HT1080 (cell line): Measurements from ENCODE around the gene CEP19. TPM values are rescaled to one million over a fixed set of nuclear protein-coding genes. Genes with fewer than 3 reads are reported as not detected.

Experiments used
- DNase-seq: peaks from one replicate; pipeline ENCODE4 v3.0.0-alpha.2; 2015; ENCODE audit warnings: low read depth
- total RNA-seq: library from RNA; depleted of rRNA; stranded (reverse); fragments of >200 nt; shearing (Covaris generic); gene quantifications from 2 replicates; pipeline ENCODE4 v1.2.3, GENCODE V29; 2014

Gene CEP19
- total RNA-seq, 1 experiment from 2014 or later, result 2.7 TPM

DNA sequence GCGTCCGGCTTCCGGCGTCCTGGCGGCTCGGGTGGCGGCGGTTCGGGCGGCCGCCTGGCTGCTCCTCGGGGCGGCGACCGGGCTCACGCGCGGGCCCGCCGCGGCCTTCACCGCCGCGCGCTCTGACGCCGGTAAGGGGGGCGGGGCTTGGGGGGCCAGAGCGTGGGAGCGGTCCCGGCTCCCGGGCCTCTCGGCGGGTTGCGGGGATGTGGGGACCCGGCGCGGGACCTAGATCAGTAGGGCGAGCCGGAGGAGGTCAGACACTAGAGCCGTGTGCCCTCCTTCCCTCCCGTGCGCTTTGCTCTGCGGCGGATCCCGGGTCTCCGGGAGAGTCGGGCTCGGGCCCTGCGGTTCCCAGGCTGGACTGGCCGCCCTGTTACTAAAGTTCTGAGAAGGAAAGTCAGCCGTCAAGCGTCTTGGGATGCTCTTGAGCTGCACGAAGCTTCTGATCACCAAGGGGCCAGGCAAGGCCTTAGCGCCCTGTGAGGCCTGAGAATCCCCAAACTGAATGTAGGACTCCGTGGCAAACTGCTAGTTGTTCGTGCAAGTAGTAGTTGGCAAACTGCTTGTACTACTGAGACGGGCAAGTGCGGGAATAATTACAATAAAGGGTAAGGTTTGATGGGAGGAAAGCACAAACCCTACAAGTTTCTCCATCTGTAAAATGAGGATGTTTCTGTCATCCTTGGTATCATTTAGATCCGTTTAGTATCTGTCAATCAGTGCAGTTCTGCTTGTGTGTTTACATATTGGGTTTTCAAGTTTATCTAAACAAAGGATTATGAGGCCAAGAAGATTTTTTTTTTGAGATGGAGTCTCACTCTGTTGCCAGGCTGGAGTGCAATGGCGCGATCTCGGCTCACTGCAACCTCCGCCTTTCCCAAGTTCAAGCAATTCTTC is 714 bp upstream of the CEP19 start:
- DNase-seq, result peak; percentile 49

GRCh38 chr3:196708467-196708866 is 3.6 kb downstream of the CEP19 start:
- peak; percentile 36 for DNase-seq

GRCh38 chr3:196707566-196707965 is 4.5 kb downstream of the CEP19 start:
- DNase-seq, result no peak

DNA sequence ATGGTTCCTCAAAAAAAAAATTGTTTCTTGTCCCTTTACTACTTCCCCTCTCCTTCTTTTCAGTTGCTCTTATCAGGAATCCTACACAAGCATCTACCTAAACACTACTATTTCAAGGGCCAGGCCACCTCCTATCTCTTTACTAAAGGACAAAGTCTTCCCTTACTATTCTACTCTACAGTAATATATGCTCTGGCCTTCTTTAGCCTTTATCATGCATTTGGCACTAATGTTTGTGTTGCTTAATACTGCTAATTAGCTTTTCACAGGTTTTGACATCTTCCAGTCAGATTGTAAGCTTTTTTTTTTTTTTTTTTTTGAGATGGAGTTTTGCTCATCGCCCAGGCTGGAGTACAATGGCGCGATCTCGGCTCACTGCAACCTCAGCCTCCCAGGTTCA is 5.3 kb downstream of the CEP19 start:
- DNase-seq, result no peak

DNA sequence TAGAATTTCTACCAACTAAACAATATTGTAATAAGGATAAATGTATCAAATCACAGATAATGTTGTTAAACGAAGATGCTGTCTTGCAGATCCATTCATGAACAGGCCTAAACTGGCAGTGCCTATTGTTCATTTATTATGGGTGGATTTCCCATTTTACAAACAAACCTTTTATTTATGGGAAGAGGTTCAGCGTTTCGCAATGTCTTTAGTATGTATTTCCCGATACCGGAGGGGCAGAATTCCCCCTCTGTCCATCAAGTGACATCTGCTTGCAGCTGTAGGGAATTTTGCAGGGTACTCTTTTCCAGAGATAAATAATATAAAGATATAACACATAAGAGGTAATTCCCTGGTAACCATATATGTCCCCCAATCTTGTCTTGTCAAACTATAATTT is 5.7 kb downstream of the CEP19 start:
- no peak for DNase-seq

GRCh38 chr3:196700801-196701200 is 11.2 kb downstream of the CEP19 start:
- no peak for DNase-seq

DNA sequence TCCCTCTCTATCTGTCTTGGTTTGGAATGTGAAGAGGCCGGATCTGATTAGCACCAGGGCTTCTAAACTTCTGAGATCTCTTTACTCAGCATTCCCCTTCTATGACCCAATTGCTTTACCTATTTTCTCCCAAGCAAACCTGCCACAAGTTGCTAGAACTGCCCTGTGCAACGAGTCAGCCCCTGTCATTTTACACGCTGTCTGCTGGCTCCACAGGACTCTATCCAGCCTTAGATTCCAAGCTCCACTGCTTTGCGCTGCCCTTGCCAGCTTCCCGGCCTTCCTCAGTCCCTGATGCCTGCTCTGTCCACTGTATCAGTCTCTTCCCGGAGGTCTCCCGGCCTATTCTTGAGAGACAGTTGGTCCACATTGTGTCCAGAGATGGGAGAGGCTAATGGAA is 12.3 kb downstream of the CEP19 start:
- DNase-seq, result no peak

- no peak for DNase-seq
These were observed 14.8 kb downstream of the CEP19 start for GRCh38 chr3:196697270-196697669.

- DNase-seq, result no peak
These were observed 16.2 kb downstream of the CEP19 start for GRCh38 chr3:196695849-196696226.

- DNase-seq, result no peak
These were observed 16.9 kb downstream of the CEP19 start for GRCh38 chr3:196694941-196695848.

DNA sequence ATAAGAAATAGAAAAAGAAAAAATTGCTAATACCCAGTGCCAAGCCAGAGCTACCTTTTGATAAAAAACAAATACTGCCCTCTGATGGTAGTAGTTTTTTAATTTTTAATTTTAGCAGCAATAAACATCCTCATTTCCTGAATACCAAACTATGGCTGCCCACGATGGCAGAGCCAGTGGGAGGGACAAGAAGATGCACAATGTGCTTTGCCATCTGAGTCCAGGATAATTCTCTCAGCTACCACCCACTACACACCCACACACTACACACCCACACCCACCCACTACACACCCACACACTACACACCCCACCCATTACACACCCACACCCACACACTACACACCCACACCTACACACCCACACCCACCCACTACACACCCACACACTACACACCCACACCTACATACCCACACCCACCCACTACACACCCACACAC is 17.8 kb downstream of the CEP19 start:
- DNase-seq, result peak; percentile 41

- no peak for DNase-seq
These were observed 20.7 kb downstream of the CEP19 start for GRCh38 chr3:196691386-196691785.

- no peak for DNase-seq
These were observed 21.9 kb downstream of the CEP19 start for GRCh38 chr3:196689941-196690660.

- DNase-seq, result peak; percentile 64
These were observed 23.7 kb downstream of the CEP19 start for GRCh38 chr3:196688349-196688748.

DNA sequence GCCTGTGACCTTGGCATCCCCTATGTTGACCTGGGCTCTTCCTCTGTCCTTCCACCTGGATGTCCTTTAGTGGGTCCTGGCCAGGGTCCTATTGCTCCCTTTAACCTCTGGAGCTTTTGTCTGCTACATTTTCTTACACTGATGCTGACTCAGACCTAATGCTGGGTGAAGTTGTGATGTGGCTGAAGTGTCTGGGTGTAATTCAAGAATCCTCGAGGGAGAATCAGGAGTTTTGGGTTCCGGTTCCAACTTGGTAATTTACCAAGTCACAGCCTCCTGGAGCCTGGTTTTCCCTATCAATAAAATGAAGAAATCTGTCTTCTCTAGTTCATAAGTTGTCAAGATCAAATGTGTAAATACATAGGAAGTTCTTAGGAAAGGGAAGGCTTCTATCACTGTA is 25.6 kb downstream of the CEP19 start:
- DNase-seq, result no peak

DNA sequence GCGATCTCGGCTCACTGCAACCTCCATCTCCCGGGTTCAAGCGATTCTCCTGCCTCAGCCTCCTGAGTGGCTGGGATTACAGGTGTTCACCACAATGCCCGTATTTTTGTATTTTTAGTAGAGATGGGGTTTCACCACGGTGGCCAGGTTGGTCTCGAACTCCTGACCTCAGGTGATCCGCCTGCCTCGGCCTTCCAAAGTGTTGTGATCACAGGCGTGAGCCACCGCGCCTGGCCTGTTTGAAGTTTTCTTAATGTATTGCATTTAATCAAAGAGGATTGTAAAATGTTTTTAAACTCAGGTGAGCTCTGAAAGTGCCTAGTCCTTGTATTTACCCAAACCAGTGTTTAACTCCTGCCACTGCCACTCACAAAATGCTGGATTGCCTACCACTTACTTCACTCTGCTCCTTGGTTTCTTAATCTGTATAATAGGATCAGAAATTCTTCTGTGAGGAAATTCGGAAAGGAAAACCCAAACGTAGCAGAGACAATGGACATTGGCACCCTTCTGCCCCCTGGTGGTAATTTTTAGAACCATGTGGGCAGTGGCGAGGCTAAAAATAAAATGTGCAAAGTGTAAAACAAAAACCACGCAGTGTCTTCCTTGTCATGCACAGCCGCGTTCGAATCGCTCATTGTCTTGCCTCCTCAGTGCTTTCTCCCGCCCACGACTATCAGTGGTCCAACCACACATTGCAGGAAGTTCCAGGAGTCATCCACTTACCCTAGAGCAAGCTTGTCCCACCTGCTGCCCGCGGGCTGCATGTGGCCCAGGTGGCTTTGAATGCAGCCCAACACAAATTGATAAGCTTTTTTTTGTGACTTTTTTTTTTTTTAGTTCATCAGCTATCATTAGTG is 27.3 kb downstream of the CEP19 start:
- DNase-seq, result peak; percentile 77

- no peak for DNase-seq
These were observed 34.1 kb downstream of the CEP19 start for GRCh38 chr3:196677931-196678330.

GRCh38 chr3:196677353-196677752 is 34.7 kb downstream of the CEP19 start:
- no peak for DNase-seq

DNA sequence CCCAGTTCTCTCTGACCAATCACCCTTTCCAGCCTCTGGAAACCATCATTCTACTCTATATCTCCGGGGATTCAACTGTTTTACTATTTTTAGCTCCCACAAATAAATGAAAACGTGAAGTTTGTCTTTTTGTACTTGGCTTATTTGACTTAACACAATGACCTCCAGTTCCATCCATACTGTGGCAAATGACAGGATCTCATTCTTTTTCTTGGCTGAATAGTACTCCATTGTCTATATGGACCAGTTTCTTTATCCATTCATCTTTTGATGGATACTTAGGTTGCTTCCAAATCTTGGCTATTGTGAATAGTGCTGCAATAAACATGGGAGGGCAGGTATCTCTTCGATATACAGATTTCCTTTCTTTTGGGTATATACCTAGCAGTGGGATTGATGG is 38.4 kb downstream of the CEP19 start:
- no peak for DNase-seq

GRCh38 chr3:196670339-196670738 is 41.7 kb downstream of the CEP19 start:
- no peak for DNase-seq
